Gastrocnemius medialis (tissue), 4 donors: ENCODE results near the gene TAOK1. TPM values are rescaled to one million over a fixed set of nuclear protein-coding genes. Genes with fewer than 3 reads are reported as not detected.

Source experiments
- ATAC-seq, 2 donors: fragments of 150-250 bp; one replicate each; pipeline ENCODE4 v1.9.1; 2016
- DNase-seq, 2 donors: peaks; one replicate each; pipeline ENCODE4 v3.0.0-alpha.2; 2019
- H3K27ac ChIP-seq, 4 donors: fragments of 200-600 bp; sonication (generic); 1 replicate in 1 of 4; 2 replicates in 3 of 4; pipeline ENCODE4 v1.5.1; 2016 to 2018; ENCODE audit warnings: mild to moderate bottlenecking in 2 of 4, moderate library complexity in 1 of 4
- H3K27me3 ChIP-seq, 3 donors: fragments of 200-600 bp; sonication (generic) in 2 of 3; 1 replicate in 1 of 3; 2 replicates in 2 of 3; pipeline versions ENCODE4 v1.5.1 to v1.6.0; 2016 to 2019; ENCODE audit warnings: mild to moderate bottlenecking in 1 of 3, moderate library complexity in 1 of 3
- H3K36me3 ChIP-seq, 2 donors: fragments of 200-600 bp; sonication (generic) in 1 of 2; one replicate each; pipeline ENCODE4 v1.5.1; 2017 to 2018
- H3K4me1 ChIP-seq, 2 donors: fragments of 200-600 bp; sonication (generic) in 1 of 2; one replicate each; pipeline ENCODE4 v1.5.1; 2016 to 2017; ENCODE audit warnings: mild to moderate bottlenecking in 2 of 2
- H3K4me3 ChIP-seq, 4 donors: fragments of 200-600 bp; sonication (generic) in 3 of 4; 1 replicate in 1 of 4; 2 replicates in 3 of 4; pipeline ENCODE4 v1.5.1; 2016 to 2019; ENCODE audit warnings: mild to moderate bottlenecking in 2 of 4
- H3K9me3 ChIP-seq, 3 donors: fragments of 200-600 bp; sonication (generic) in 2 of 3; 1 replicate in 1 of 3; 2 replicates in 2 of 3; pipeline ENCODE4 v1.5.1; 2016 to 2019
- CTCF ChIP-seq, 5 experiments: fragments of 450-650 bp in 3 of 5; fragments of 200-600 bp in 2 of 5; sonication (generic) in 2 of 5; IDR thresholded peaks in 4 of 5; conservative IDR thresholded peaks in 1 of 5; 1 replicate in 4 of 5; 2 replicates in 1 of 5; pipeline ENCODE4 v1.5.1; 2016 to 2019; ENCODE audit warnings: antibody characterized with exemption in 5 of 5, mild to moderate bottlenecking in 3 of 5, moderate library complexity in 3 of 5
- POLR2A ChIP-seq, 2 donors: fragments of 450-650 bp; IDR thresholded peaks; one replicate each; pipeline ENCODE4 v1.6.1; 2017; ENCODE audit warnings: antibody characterized with exemption in 2 of 2, mild to moderate bottlenecking in 2 of 2, moderate library complexity in 2 of 2
- in situ Hi-C, 4 donors: fragments of 200-750 bp; cut with MboI; loops; one replicate each; pipeline versions ENCODE4 v1.15.0 to v1.8.0; 2017; ENCODE audit warnings: low sequenced_read_pairs in 4 of 4
- intact Hi-C: fragments of 100-400 bp; cut with DNase I; formaldehyde crosslinking; loops from one replicate; pipeline ENCODE4 v1.15.1; 2023; ENCODE audit warnings: low total_unique reads
- total RNA-seq, 4 donors: library from RNA; depleted of rRNA; stranded (reverse); fragments of >200 nt; gene quantifications; one replicate each; pipeline versions ENCODE4 v1.1.0 to v1.2.3, GENCODE V29; 2016

TAOK1 gene
- total RNA-seq, 4 donors from 2014 or later = 30.1 to 48.4 (median 35.7) TPM

GRCh38 chr17:29412780-29413565 is 22.8 kb downstream of the TAOK1 start:
- DNase-seq (no peak), ATAC-seq (no peak)
- H3K4me1 ChIP-seq = peaks cover 15 to 19% of the 10 kb centered on the region in 2 donors
- intact Hi-C loops (no loop called here), in situ Hi-C loops (no loop called here)
- no peaks in the 10 kb centered on the region for H3K36me3 ChIP-seq
- no peak overlapping the region for H3K4me3 ChIP-seq
- TF ChIP-seq POLR2A (IDR thresholded peaks at IDR 0.05) (no peak), CTCF (IDR thresholded peaks at IDR 0.05 in 4 of 5, conservative IDR thresholded peaks at IDR 0.05 in 1 of 5) (no peak)
- no peaks in the 10 kb centered on the region for H3K27me3 ChIP-seq
- H3K9me3 ChIP-seq = no peaks in the 10 kb centered on the region
- peak overlapping the region in 3 of 4 donors; percentile 26 to 56 (median 48) for H3K27ac ChIP-seq

GRCh38 chr17:29420128-29420527 is 30.0 kb downstream of the TAOK1 start:
- no peaks in the 10 kb centered on the region for H3K27me3 ChIP-seq
- no peaks in the 10 kb centered on the region for H3K9me3 ChIP-seq
- no peak for ATAC-seq
- intact Hi-C loops (no loop called here), in situ Hi-C loops (no loop called here)
- no peak overlapping the region for H3K27ac ChIP-seq
- DNase-seq = no peak
- peaks cover 7 to 11% of the 10 kb centered on the region in 2 donors for H3K4me1 ChIP-seq
- TF ChIP-seq POLR2A (IDR thresholded peaks at IDR 0.05) (no peak), CTCF (IDR thresholded peaks at IDR 0.05 in 4 of 5, conservative IDR thresholded peaks at IDR 0.05 in 1 of 5) (no peak)
- H3K36me3 ChIP-seq = no peaks in the 10 kb centered on the region
- H3K4me3 ChIP-seq = no peak overlapping the region

- no peaks in the 10 kb centered on the region for H3K27me3 ChIP-seq
- H3K4me1 ChIP-seq = peaks cover 26 to 28% of the 10 kb centered on the region in 2 donors
- TF ChIP-seq POLR2A (IDR thresholded peaks at IDR 0.05) (no peak), CTCF (IDR thresholded peaks at IDR 0.05 in 4 of 5, conservative IDR thresholded peaks at IDR 0.05 in 1 of 5) (no peak)
- no peak for DNase-seq
- intact Hi-C loops = no loop called here
- no peak overlapping the region for H3K27ac ChIP-seq
- no peaks in the 10 kb centered on the region for H3K36me3 ChIP-seq
- in situ Hi-C loops = no loop called here
- ATAC-seq = no peak
- no peak overlapping the region for H3K4me3 ChIP-seq
- no peaks in the 10 kb centered on the region for H3K9me3 ChIP-seq
Measured at GRCh38 chr17:29430275-29430674, 40.1 kb downstream of the TAOK1 start.

- H3K27me3 ChIP-seq = no peaks in the 10 kb centered on the region
- H3K4me1 ChIP-seq = peaks cover 26 to 27% of the 10 kb centered on the region in 2 donors
- no peak overlapping the region for H3K27ac ChIP-seq
- H3K36me3 ChIP-seq = no peaks in the 10 kb centered on the region
- intact Hi-C loops (no loop called here), in situ Hi-C loops (no loop called here)
- TF ChIP-seq CTCF (IDR thresholded peaks at IDR 0.05 in 4 of 5, conservative IDR thresholded peaks at IDR 0.05 in 1 of 5) (no peak), POLR2A (IDR thresholded peaks at IDR 0.05) (no peak)
- no peak overlapping the region for H3K4me3 ChIP-seq
- ATAC-seq (no peak), DNase-seq (no peak)
- H3K9me3 ChIP-seq = no peaks in the 10 kb centered on the region
Measured at GRCh38 chr17:29433541-29433940, 43.4 kb downstream of the TAOK1 start.
